IPS-15b (cell line): ENCODE results near the gene ERBB4.

ENCODE experiments used
- H3K27me3 ChIP-seq: one replicate; pipeline ENCODE4 v1.6.1; 2013; ENCODE audit warnings: low read length; ENCODE audit not compliant: control insufficient read depth, insufficient read depth
- H3K36me3 ChIP-seq: one replicate; pipeline ENCODE4 v1.6.1; 2013; ENCODE audit warnings: low read length; ENCODE audit not compliant: control insufficient read depth, insufficient read depth
- H3K4me1 ChIP-seq: one replicate; pipeline ENCODE4 v1.6.1; 2013; ENCODE audit warnings: mild to moderate bottlenecking, low read length; ENCODE audit not compliant: control insufficient read depth, insufficient read depth
- H3K4me3 ChIP-seq: one replicate; pipeline ENCODE4 v1.5.1; 2013; ENCODE audit warnings: low read depth, low read length
- H3K9ac ChIP-seq: one replicate; pipeline ENCODE4 v1.6.1; 2013; ENCODE audit warnings: low read depth, mild to moderate bottlenecking, low read length
- H3K9me3 ChIP-seq: one replicate; pipeline ENCODE4 v1.6.1; 2013; ENCODE audit warnings: mild to moderate bottlenecking, low read length; ENCODE audit not compliant: control insufficient read depth, insufficient read depth

The ERBB4 gene

GRCh38 chr2:211329882-211330281, 1208.7 kb downstream of the ERBB4 start:
- no peaks in the 10 kb centered on the region for H3K36me3 ChIP-seq
- no peak overlapping the region for H3K4me3 ChIP-seq
- no peaks in the 10 kb centered on the region for H3K4me1 ChIP-seq
- no peaks in the 10 kb centered on the region for H3K27me3 ChIP-seq
- H3K9ac ChIP-seq: no peak overlapping the region
- H3K9me3 ChIP-seq: no peaks in the 10 kb centered on the region

- H3K9ac ChIP-seq: no peak overlapping the region
- no peaks in the 10 kb centered on the region for H3K4me1 ChIP-seq
- no peak overlapping the region for H3K4me3 ChIP-seq
- H3K27me3 ChIP-seq: no peaks in the 10 kb centered on the region
- no peaks in the 10 kb centered on the region for H3K9me3 ChIP-seq
- H3K36me3 ChIP-seq: no peaks in the 10 kb centered on the region
Observed at GRCh38 chr2:211329421-211329820, 1209.2 kb downstream of the ERBB4 start.

DNA sequence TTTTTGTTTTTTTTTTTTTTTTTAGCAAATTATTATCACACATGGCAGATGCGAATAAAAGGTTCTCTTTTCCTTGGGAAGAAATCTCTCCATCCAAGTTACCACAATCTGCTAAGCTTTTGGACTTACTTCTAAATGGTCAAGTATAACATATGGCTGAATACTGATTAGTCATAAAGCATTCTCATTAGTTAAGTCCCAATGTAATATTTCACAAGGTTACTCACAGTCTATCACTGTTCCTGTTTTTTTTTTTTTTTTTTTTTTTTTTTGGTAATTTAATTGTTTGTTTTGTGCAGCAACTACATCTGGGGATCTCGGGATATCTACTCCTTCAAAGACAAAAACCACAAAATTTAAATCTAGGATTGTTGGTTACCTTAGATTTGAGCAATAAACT, 1210.5 kb downstream of the ERBB4 start:
- H3K4me3 ChIP-seq: no peak overlapping the region
- no peaks in the 10 kb centered on the region for H3K4me1 ChIP-seq
- H3K9me3 ChIP-seq: no peaks in the 10 kb centered on the region
- H3K27me3 ChIP-seq: no peaks in the 10 kb centered on the region
- no peak overlapping the region for H3K9ac ChIP-seq
- no peaks in the 10 kb centered on the region for H3K36me3 ChIP-seq
